ENCODE measurements around the gene PLA2G5. TPM values are rescaled to one million over a fixed set of nuclear protein-coding genes. Genes with fewer than 3 reads are reported as not detected.

The PLA2G5 gene
- polyA plus RNA-seq, 1 donor = 0.04 TPM

Other genes starting within 250 kb of the PLA2G5 start
- 27.7 TPM for gene OTUD3, start 187.8 kb upstream of the PLA2G5 start, polyA plus RNA-seq
- gene PLA2G2E, start 146.6 kb upstream of the PLA2G5 start, polyA plus RNA-seq = not detected
- 14.7 TPM for gene PLA2G2A, start 90.6 kb upstream of the PLA2G5 start, polyA plus RNA-seq
- gene PLA2G2D, start 49.3 kb downstream of the PLA2G5 start, polyA plus RNA-seq = 0.18 TPM
- not detected for gene PLA2G2F, start 69.1 kb downstream of the PLA2G5 start, polyA plus RNA-seq
- 1.4 TPM for gene UBXN10, start 115.9 kb downstream of the PLA2G5 start, polyA plus RNA-seq
- gene PLA2G2C, start 116.3 kb downstream of the PLA2G5 start, polyA plus RNA-seq = 0.06 TPM
- 0.40 TPM for gene VWA5B1, start 220.7 kb downstream of the PLA2G5 start, polyA plus RNA-seq